ENCODE data around the gene TMEM237.
A peak's percentile ranks its signal among the peaks of the same experiment; 100 is the strongest.

The TMEM237 gene

GRCh38 chr2:201642086-201642578 is 1.2 kb downstream of the TMEM237 start:
- no peak for DNase-seq (ENCODE audit: low read depth)

GRCh38 chr2:201639205-201639604 is 4.1 kb downstream of the TMEM237 start:
- DNase-seq (ENCODE audit: low read depth), result no peak

DNA sequence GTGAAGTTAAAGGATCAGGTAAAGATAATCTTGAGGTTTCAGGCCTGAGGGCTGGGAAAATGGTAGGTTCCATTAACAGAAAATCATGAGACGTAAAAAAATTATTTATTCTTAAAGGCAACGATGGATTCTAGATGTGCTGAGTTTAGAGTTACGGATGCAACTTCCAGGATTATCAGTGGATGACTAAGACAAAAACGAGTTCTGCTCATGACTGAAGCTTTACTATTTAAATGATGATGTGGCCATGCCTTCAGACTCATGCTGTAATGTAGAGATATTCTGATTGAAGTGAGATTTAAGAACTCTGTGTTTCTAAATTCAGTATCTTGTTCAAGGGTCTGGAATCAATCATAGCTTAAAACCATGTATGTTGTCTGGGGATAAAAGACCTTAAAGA is 5.0 kb downstream of the TMEM237 start:
- DNase-seq (ENCODE audit: low read depth), result peak; percentile 54

DNA sequence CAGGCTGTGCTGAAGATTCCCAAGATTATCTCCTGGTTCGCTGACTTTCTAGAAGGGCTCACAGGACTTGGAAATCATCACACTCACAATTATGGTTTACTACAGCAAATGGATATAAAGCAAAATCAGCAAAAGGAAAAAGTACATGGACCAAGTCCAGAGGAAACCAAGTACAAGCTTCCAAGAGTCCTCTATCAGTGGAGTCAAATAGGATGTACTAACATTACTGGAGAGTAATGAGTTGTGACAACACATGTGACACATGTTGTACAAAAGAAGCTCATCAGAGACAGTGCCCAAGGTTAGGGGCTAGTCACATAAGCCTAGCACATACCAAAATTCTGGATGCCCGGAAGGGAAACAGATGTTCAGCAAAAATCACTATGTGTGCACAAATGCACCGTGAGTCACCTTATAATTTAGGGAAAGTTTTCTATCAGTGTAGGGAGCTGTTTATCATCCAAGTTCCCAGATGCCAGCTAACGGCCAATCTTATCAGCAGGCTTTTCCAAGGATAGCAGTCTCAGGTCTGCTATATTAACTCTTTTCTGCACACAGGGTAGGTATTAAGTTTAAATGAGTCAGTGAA is 9.5 kb downstream of the TMEM237 start:
- DNase-seq (ENCODE audit: low read depth), result peak; percentile 61

GRCh38 chr2:201631041-201631440 is 12.3 kb downstream of the TMEM237 start:
- no peak for DNase-seq (ENCODE audit: low read depth)

DNA sequence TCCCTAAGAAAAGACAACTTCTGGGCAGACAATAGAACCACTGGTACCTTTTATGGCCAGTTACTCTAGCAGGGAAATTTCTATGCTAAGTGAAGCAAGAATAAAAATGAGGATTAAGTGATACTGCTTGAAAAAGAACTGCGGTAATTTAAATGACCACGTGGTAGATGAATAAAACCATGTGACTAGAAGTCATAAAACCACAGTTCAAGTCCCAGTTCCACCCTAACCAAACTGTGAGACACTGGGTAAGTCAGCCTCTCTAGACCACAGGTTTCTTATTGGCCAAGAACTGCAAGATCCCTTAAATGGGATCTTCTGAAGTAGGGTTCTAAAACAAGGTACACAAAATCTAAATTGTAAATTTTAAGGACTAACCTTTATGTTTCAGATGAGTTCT is 12.7 kb downstream of the TMEM237 start:
- DNase-seq (ENCODE audit: low read depth), result no peak

DNA sequence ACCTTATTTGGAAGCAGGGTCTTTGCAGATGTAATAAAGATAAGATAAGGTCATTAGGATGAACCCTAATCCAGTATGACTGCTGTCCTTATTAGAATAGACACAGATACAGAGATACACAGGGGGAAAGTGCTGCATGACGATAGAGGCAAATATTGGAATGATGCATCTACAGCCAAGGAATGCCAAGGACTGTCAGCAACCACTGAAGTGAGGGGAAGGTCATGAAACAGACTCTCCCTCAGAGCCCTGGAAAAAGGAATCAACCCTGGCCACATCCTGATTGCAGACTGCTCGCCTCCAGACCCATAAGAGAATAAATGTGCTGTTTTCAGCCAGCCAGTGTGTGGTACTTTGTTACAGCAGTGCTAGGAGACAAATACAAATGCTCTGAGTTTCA is 14.8 kb downstream of the TMEM237 start:
- peak; percentile 62 for DNase-seq (ENCODE audit: low read depth)

- no peak for DNase-seq (ENCODE audit: low read depth)
Observed at GRCh38 chr2:201622306-201622970, 20.9 kb downstream of the TMEM237 start.

- DNase-seq (ENCODE audit: low read depth), result no peak
Observed at GRCh38 chr2:201621293-201621999, 21.9 kb downstream of the TMEM237 start.

DNA sequence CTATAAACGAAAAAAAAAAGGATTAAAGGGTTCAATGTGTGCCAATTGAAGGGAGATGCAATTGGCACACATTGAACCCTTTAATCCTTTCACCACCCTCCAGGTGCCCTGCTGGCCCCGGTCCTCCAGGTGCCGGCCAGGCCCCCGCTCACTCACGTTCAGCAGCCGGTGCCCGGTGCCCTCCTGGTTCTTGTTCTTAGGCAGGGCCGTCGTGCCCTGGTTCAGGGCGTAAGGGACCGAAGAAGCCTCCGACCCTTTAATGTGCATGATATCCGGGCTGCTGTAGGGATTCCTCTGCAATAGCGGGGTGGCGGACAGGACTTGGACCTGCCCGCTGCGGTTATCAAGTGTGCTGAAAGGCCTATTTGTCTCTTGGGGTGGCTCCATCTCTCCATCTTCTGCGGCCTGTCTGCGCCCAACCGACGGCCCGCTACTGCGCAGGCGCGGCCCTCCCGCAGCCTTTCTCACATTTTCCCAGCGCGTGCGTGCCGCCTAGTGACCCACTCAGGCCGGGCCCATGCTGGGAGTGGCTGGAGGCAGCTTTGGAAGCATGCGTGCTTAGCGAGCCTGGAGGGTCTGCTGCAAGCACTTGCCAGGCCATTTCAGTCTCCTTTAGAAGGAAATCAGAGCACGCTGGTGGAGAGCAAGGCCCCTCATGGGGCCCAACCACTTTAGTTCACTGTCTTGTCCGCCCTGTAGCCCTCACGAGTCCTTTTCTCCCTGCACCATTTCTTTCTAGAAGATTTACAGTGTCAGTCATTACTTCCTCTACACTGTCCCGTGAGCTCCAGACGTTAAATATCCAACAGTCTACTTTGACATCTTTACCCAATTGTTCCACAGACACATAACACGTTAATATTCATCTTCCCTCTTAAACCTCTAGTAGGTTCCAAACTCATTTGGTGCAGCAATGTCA is 24.3 kb downstream of the TMEM237 start:
- DNase-seq (ENCODE audit: low read depth), result peak; percentile 85

GRCh38 chr2:201608021-201608420 is 35.3 kb downstream of the TMEM237 start:
- no peak for DNase-seq (ENCODE audit: low read depth)

DNA sequence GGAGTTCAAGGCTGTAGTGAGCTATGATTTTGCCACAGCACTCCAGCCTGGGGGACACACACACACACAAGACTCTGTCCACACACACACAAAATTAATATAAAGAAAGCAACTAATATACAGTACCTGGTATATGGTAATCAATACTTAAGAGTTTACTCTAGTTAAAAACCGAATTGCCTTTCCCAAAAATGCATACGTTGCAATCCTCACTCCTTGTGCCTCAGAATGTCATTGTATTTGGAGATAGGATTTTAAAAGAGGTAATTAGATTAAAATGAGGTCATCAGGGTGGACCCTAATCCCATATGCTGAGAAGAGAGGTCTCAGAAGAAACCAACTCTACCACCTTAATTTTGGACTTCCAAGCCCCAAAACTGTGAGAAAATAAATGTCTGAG is 35.7 kb downstream of the TMEM237 start:
- DNase-seq (ENCODE audit: low read depth), result no peak

DNA sequence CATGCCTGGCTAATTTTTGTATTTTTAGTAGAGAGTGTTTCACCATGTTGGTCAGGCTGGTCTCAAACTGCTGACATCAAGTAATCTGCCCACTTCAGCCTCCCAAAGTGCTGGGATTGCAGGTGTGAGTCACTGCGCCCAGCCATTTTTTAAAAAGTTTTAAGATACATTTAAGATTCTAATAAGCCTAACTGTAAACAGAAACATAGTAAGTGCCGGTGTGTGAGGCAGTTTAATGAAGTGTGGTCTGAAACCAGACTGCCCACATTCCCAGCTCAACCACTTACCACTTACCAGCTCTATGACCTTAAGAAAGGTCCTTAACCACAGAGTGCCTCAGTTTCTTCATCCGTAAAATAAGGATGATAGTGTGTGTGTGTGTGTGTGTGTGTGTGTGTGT is 42.4 kb downstream of the TMEM237 start:
- no peak for DNase-seq (ENCODE audit: low read depth)

DNA sequence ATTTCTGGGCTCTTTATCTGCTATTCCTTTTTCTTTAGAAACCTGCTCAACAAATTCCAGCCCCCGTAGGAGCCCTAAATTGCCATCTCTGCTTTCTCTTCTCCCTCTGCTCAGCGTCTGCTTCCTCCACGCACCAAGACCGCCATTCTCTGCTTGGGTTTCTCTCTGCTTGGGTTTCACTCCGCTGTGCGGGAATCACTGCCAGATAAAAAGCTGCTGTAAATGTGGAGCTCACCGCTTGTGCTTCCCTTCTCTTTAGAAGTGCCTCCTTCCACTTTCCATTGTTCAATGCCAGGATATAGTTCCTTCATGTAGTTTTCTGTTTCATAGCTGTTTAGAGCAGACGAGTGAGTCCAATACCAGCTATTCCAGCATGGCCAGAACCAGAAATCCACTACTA is 45.9 kb downstream of the TMEM237 start:
- no peak for DNase-seq (ENCODE audit: low read depth)

DNA sequence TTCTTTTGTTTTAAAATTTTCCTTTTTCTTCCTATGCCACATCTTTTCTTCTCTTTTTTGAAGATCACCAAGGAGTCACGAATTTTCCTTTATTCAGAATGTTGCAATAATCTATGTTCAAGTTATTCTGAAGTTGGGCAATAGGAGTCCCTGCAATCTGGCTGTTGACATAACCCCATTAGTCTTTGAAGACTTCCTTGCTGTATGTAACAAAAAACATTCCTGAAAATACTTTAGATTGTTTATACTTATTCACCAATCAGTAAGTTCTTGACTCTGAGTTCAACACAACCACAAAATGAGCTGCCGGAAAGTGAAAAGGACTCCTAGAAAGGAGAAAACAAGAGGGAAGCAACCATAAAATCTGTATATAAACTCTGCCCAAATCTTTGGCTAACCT is 62.8 kb downstream of the TMEM237 start:
- DNase-seq (ENCODE audit: low read depth), result peak; percentile 88

DNA sequence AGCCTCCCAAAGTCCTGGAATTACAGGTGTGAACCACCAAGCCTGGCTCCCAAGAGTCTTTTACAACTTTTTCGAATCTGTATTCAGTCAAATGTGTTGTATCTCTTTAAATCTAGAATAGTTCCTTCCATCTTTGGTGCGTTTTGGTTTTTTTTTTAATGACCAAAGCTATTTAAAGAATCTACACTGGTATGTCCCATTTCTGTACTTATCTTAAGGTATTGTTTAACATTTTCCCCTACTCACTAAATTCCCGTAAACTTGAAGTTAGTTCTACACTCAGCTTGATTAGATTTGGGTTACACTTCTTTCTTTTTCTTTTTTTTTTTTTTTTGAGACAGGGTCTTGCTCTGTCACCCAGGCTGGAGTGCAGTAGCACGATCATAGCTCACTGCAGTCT is 63.8 kb downstream of the TMEM237 start:
- DNase-seq (ENCODE audit: low read depth), result peak; percentile 62

- no peak for DNase-seq (ENCODE audit: low read depth)
Observed at GRCh38 chr2:201575971-201576370, 67.3 kb downstream of the TMEM237 start.

GRCh38 chr2:201574766-201575165 is 68.5 kb downstream of the TMEM237 start:
- DNase-seq (ENCODE audit: low read depth), result no peak

DNA sequence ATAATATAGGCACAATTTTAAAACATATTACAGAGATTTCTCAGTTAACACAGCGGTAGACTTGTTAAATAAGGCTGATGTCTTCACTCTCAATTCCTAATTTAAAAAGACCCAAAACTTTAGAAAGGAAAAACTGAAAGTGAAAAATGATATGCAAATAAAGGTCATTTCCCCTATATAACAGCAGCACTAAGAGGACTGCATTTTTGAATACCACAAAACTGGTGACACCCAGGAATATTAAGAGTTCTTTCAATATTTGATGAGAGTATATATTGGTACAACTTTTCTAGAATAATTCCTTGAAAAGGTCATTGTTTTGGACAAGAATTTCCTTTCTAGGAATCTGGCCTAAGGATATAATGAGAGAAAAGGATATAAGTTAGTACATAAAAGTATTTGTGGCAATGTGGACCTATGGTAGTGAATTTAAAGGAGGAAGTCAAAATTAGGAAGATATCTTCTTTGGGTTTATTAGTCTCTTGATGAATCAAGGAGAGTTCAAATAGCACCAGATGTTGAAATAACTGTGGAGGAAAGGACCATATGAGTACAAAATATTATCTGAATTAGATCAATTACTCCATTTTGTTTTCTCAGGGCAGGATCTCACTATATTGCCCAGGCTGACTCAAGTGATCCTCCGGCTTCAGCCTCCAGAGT is 70.3 kb downstream of the TMEM237 start:
- DNase-seq (ENCODE audit: low read depth), result no peak

Data from EH (cell line).